Smooth muscle cell (in vitro differentiated cells): Measurements from ENCODE around the gene PLEKHH2. TPM values are rescaled to one million over a fixed set of nuclear protein-coding genes. Genes with fewer than 3 reads are reported as not detected.

ENCODE experiments used
- DNase-seq: peaks from one replicate; lab custom pipeline; 2025; ENCODE audit not compliant: unreplicated experiment; lab: John Stamatoyannopoulos, UW
- H2AFZ ChIP-seq: fragments of 200-600 bp; sonication (generic); 2 replicates; pipeline ENCODE4 v1.6.0; 2016; ENCODE audit warnings: antibody characterized with exemption, low read depth, mild to moderate bottlenecking
- H3F3A ChIP-seq: fragments of 200-600 bp; sonication (generic); 2 replicates; pipeline ENCODE4 v1.6.0; 2017; ENCODE audit warnings: antibody characterized with exemption, low read depth
- H3K27ac ChIP-seq: fragments of 200-600 bp; sonication (generic); 2 replicates; pipeline ENCODE4 v1.5.1; 2016; ENCODE audit warnings: low read depth, mild to moderate bottlenecking
- H3K27me3 ChIP-seq: fragments of 200-600 bp; sonication (generic); 2 replicates; pipeline ENCODE4 v1.6.1; 2016; ENCODE audit warnings: low read depth, mild to moderate bottlenecking
- H3K36me3 ChIP-seq: fragments of 200-600 bp; sonication (generic); 2 replicates; pipeline ENCODE4 v1.5.1; 2016; ENCODE audit warnings: low read depth
- H3K4me1 ChIP-seq: fragments of 200-600 bp; sonication (generic); 2 replicates; pipeline ENCODE4 v1.5.1; 2016; ENCODE audit warnings: low read depth
- H3K4me2 ChIP-seq: fragments of 200-600 bp; sonication (generic); 2 replicates; pipeline ENCODE4 v1.6.0; 2016; ENCODE audit warnings: mild to moderate bottlenecking
- H3K4me3 ChIP-seq: fragments of 200-600 bp; sonication (generic); 2 replicates; pipeline ENCODE4 v1.5.1; 2016; ENCODE audit warnings: mild to moderate bottlenecking
- H3K79me2 ChIP-seq: fragments of 200-600 bp; sonication (generic); 2 replicates; pipeline ENCODE4 v1.6.0; 2016; ENCODE audit warnings: low read depth, mild to moderate bottlenecking
- H3K9ac ChIP-seq: fragments of 200-600 bp; sonication (generic); 2 replicates; pipeline ENCODE4 v1.6.0; 2016; ENCODE audit warnings: low read depth
- H3K9me3 ChIP-seq: fragments of 200-600 bp; sonication (generic); replicated peaks from 2 replicates; pipeline ENCODE4 v1.5.1; 2016; ENCODE audit warnings: low read depth
- H4K20me1 ChIP-seq: fragments of 200-600 bp; sonication (generic); 2 replicates; pipeline ENCODE4 v1.6.0; 2016; ENCODE audit warnings: low read depth
- CTCF ChIP-seq: fragments of 200-600 bp; sonication (generic); IDR thresholded peaks from 2 replicates; pipeline ENCODE4 v1.5.1; 2017; ENCODE audit warnings: borderline replicate concordance, mild to moderate bottlenecking, antibody characterized with exemption; ENCODE audit not compliant: insufficient read depth, poor library complexity, severe bottlenecking
- WGBS: methylation state at CpG from one replicate; pipeline ENCODE4 v1.1.7; 2016; ENCODE audit warnings: low lambda C conversion rate; 5-methylcytosine and 5-hydroxymethylcytosine counted together
- polyA plus RNA-seq: library from polyadenylated mRNA; unstranded; fragments of >200 nt; fragmentation: Nextera tagmentation; extraction: Ambion mirVana; gene quantifications from 2 replicates; pipeline ENCODE4 v1.2.1, GENCODE V29; 2016
- total RNA-seq: library from RNA; depleted of rRNA; stranded (reverse); fragments of >200 nt; gene quantifications from 2 replicates; pipeline ENCODE4 v1.2.3, GENCODE V29; 2014

Gene PLEKHH2
- total and polyA plus RNA-seq, 2 experiments from 2014 or later = 0.69 to 2.1 TPM

GRCh38 chr2:43727634-43728014 is 90.6 kb downstream of the PLEKHH2 start:
- Histone ChIP-seq H4K20me1 (no peaks in the 10 kb centered on the region), H2AFZ (no peak overlapping the region), H3K27ac (no peak overlapping the region), H3K27me3 (no peaks in the 10 kb centered on the region), H3K4me3 (no peak overlapping the region), H3K9me3 (no peaks in the 10 kb centered on the region), H3K9ac (no peak overlapping the region), H3F3A (peaks cover 6% of the 10 kb centered on the region), H3K79me2 (no peaks in the 10 kb centered on the region), H3K4me1 (peaks cover 11% of the 10 kb centered on the region), H3K4me2 (no peak overlapping the region), H3K36me3 (no peaks in the 10 kb centered on the region)
- no peak for TF ChIP-seq CTCF
- 95% methylated on average over 2 of the region's 2 CpGs for WGBS
- no peak for DNase-seq

- no peaks in the 10 kb centered on the region for H3K79me2 ChIP-seq
- H3K4me2 ChIP-seq = no peak overlapping the region
- no peaks in the 10 kb centered on the region for H3K9me3 ChIP-seq
- H3K4me1 ChIP-seq = peaks cover 8% of the 10 kb centered on the region
- no peaks in the 10 kb centered on the region for H4K20me1 ChIP-seq
- H3K27me3 ChIP-seq = no peaks in the 10 kb centered on the region
- no peaks in the 10 kb centered on the region for H3K36me3 ChIP-seq
- 53% methylated on average over 5 of the region's 5 CpGs for WGBS
- no peak overlapping the region for H2AFZ ChIP-seq
- H3F3A ChIP-seq = peaks cover 6% of the 10 kb centered on the region
- DNase-seq = no peak
- no peak overlapping the region for H3K9ac ChIP-seq
- no peak overlapping the region for H3K4me3 ChIP-seq
- no peak for TF ChIP-seq CTCF
- no peak overlapping the region for H3K27ac ChIP-seq
These were observed 92.6 kb downstream of the PLEKHH2 start for GRCh38 chr2:43729491-43730174.

- Histone ChIP-seq H3K4me3 (no peak overlapping the region), H3K27me3 (no peaks in the 10 kb centered on the region), H2AFZ (no peak overlapping the region), H3K27ac (no peak overlapping the region), H3K9ac (no peak overlapping the region), H3K9me3 (no peaks in the 10 kb centered on the region), H3F3A (no peaks in the 10 kb centered on the region), H3K4me2 (no peak overlapping the region), H4K20me1 (no peaks in the 10 kb centered on the region), H3K4me1 (no peaks in the 10 kb centered on the region), H3K79me2 (no peaks in the 10 kb centered on the region), H3K36me3 (no peaks in the 10 kb centered on the region)
- WGBS = 98% methylated on average over 1 of the region's 1 CpG
- DNase-seq = no peak
- TF ChIP-seq CTCF = no peak
These were observed 94.2 kb downstream of the PLEKHH2 start for GRCh38 chr2:43731211-43731610.

- H3K4me3 ChIP-seq = no peak overlapping the region
- TF ChIP-seq CTCF = no peak
- no peak overlapping the region for H3K4me2 ChIP-seq
- no peak overlapping the region for H3K27ac ChIP-seq
- no peak overlapping the region for H2AFZ ChIP-seq
- DNase-seq = no peak
- no peaks in the 10 kb centered on the region for H3K9me3 ChIP-seq
- H3K4me1 ChIP-seq = no peaks in the 10 kb centered on the region
- H3K27me3 ChIP-seq = no peaks in the 10 kb centered on the region
- WGBS = 93% methylated on average over 6 of the region's 6 CpGs
- H3K36me3 ChIP-seq = no peaks in the 10 kb centered on the region
- no peaks in the 10 kb centered on the region for H3F3A ChIP-seq
- H4K20me1 ChIP-seq = no peaks in the 10 kb centered on the region
- H3K9ac ChIP-seq = no peak overlapping the region
- no peaks in the 10 kb centered on the region for H3K79me2 ChIP-seq
These were observed 99.6 kb downstream of the PLEKHH2 start for GRCh38 chr2:43736637-43737036.
